Gastrocnemius medialis (tissue), 4 donors: ENCODE data around the gene ADAMTSL2. TPM values are rescaled to one million over a fixed set of nuclear protein-coding genes. Genes with fewer than 3 reads are reported as not detected.

Source experiments
- ATAC-seq, 2 donors: fragments of 150-250 bp; one replicate each; pipeline ENCODE4 v1.9.1; 2016
- DNase-seq, 2 donors: peaks; one replicate each; pipeline ENCODE4 v3.0.0-alpha.2; 2019
- H3K27ac ChIP-seq, 4 donors: fragments of 200-600 bp; sonication (generic); 1 replicate in 1 of 4; 2 replicates in 3 of 4; pipeline ENCODE4 v1.5.1; 2016 to 2018; ENCODE audit warnings: mild to moderate bottlenecking in 2 of 4, moderate library complexity in 1 of 4
- H3K27me3 ChIP-seq, 3 donors: fragments of 200-600 bp; sonication (generic) in 2 of 3; 1 replicate in 1 of 3; 2 replicates in 2 of 3; pipeline versions ENCODE4 v1.5.1 to v1.6.0; 2016 to 2019; ENCODE audit warnings: mild to moderate bottlenecking in 1 of 3, moderate library complexity in 1 of 3
- H3K36me3 ChIP-seq, 2 donors: fragments of 200-600 bp; sonication (generic) in 1 of 2; one replicate each; pipeline ENCODE4 v1.5.1; 2017 to 2018
- H3K4me1 ChIP-seq, 2 donors: fragments of 200-600 bp; sonication (generic) in 1 of 2; one replicate each; pipeline ENCODE4 v1.5.1; 2016 to 2017; ENCODE audit warnings: mild to moderate bottlenecking in 2 of 2
- H3K4me3 ChIP-seq, 4 donors: fragments of 200-600 bp; sonication (generic) in 3 of 4; 1 replicate in 1 of 4; 2 replicates in 3 of 4; pipeline ENCODE4 v1.5.1; 2016 to 2019; ENCODE audit warnings: mild to moderate bottlenecking in 2 of 4
- H3K9me3 ChIP-seq, 3 donors: fragments of 200-600 bp; sonication (generic) in 2 of 3; 1 replicate in 1 of 3; 2 replicates in 2 of 3; pipeline ENCODE4 v1.5.1; 2016 to 2019
- CTCF ChIP-seq, 5 experiments: fragments of 450-650 bp in 3 of 5; fragments of 200-600 bp in 2 of 5; sonication (generic) in 2 of 5; IDR thresholded peaks in 4 of 5; conservative IDR thresholded peaks in 1 of 5; 1 replicate in 4 of 5; 2 replicates in 1 of 5; pipeline ENCODE4 v1.5.1; 2016 to 2019; ENCODE audit warnings: antibody characterized with exemption in 5 of 5, mild to moderate bottlenecking in 3 of 5, moderate library complexity in 3 of 5
- POLR2A ChIP-seq, 2 donors: fragments of 450-650 bp; IDR thresholded peaks; one replicate each; pipeline ENCODE4 v1.6.1; 2017; ENCODE audit warnings: antibody characterized with exemption in 2 of 2, mild to moderate bottlenecking in 2 of 2, moderate library complexity in 2 of 2
- in situ Hi-C, 4 donors: fragments of 200-750 bp; cut with MboI; loops; one replicate each; pipeline versions ENCODE4 v1.15.0 to v1.8.0; 2017; ENCODE audit warnings: low sequenced_read_pairs in 4 of 4
- intact Hi-C: fragments of 100-400 bp; cut with DNase I; formaldehyde crosslinking; loops from one replicate; pipeline ENCODE4 v1.15.1; 2023; ENCODE audit warnings: low total_unique reads
- total RNA-seq, 4 donors: library from RNA; depleted of rRNA; stranded (reverse); fragments of >200 nt; gene quantifications; one replicate each; pipeline versions ENCODE4 v1.1.0 to v1.2.3, GENCODE V29; 2016

The ADAMTSL2 gene
- total RNA-seq, 4 donors from 2014 or later = 0.10 to 1.8 (median 0.44) TPM

GRCh38 chr9:133492061-133493021, 42.2 kb upstream of the ADAMTSL2 start:
- TF ChIP-seq CTCF (IDR thresholded peaks at IDR 0.05 in 4 of 5, conservative IDR thresholded peaks at IDR 0.05 in 1 of 5) (no peak), POLR2A (IDR thresholded peaks at IDR 0.05) (no peak)
- peak overlapping the region in 3 of 4 donors; percentile 1 to 25 (median 20) for H3K4me3 ChIP-seq
- in situ Hi-C loops (loop anchor here in 1 of 4 donors (25.0 kb wide), 1 partner anchor 305 kb away; no protein-coding TSS in a partner anchor), intact Hi-C loops (no loop called here)
- H3K4me1 ChIP-seq = peaks cover 14 to 19% of the 10 kb centered on the region in 2 donors
- DNase-seq (peak; percentile 16 to 66), ATAC-seq (peak; percentile 80 to 96)
- H3K36me3 ChIP-seq = no peaks in the 10 kb centered on the region
- peak overlapping the region; percentile 53 to 78 (median 70) for H3K27ac ChIP-seq
- H3K9me3 ChIP-seq = no peaks in the 10 kb centered on the region
- peaks cover 0 to 2% (median 0%) of the 10 kb centered on the region in 3 donors for H3K27me3 ChIP-seq

- intact Hi-C loops (no loop called here), in situ Hi-C loops (loop anchor here in 1 of 4 donors (25.0 kb wide), 1 partner anchor 306 kb away; no protein-coding TSS in a partner anchor)
- ATAC-seq (no peak), DNase-seq (no peak)
- Histone ChIP-seq H3K4me1 (peaks cover 14 to 19% of the 10 kb centered on the region in 2 donors), H3K27me3 (peaks cover 0 to 2% (median 0%) of the 10 kb centered on the region in 3 donors), H3K27ac (peak overlapping the region in 1 of 4 donors; percentile 76), H3K4me3 (no peak overlapping the region), H3K9me3 (no peaks in the 10 kb centered on the region), H3K36me3 (no peaks in the 10 kb centered on the region)
- TF ChIP-seq POLR2A (IDR thresholded peaks at IDR 0.05) = no peak
- no peak for TF ChIP-seq CTCF (IDR thresholded peaks at IDR 0.05 in 4 of 5, conservative IDR thresholded peaks at IDR 0.05 in 1 of 5)
Measured at GRCh38 chr9:133493428-133493827, 41.1 kb upstream of the ADAMTSL2 start.

- H3K36me3 ChIP-seq = no peaks in the 10 kb centered on the region
- DNase-seq (no peak), ATAC-seq (no peak)
- H3K9me3 ChIP-seq = no peaks in the 10 kb centered on the region
- peaks cover 14 to 19% of the 10 kb centered on the region in 2 donors for H3K4me1 ChIP-seq
- in situ Hi-C loops (loop anchor here in 1 of 4 donors (25.0 kb wide), 1 partner anchor 307 kb away; no protein-coding TSS in a partner anchor), intact Hi-C loops (no loop called here)
- H3K27ac ChIP-seq = no peak overlapping the region
- TF ChIP-seq POLR2A (IDR thresholded peaks at IDR 0.05) (no peak), CTCF (IDR thresholded peaks at IDR 0.05 in 4 of 5, conservative IDR thresholded peaks at IDR 0.05 in 1 of 5) (no peak)
- no peak overlapping the region for H3K4me3 ChIP-seq
- peaks cover 0 to 4% (median 2%) of the 10 kb centered on the region in 3 donors for H3K27me3 ChIP-seq
Measured at GRCh38 chr9:133493845-133494540, 40.5 kb upstream of the ADAMTSL2 start.

GRCh38 chr9:133494636-133495326, 39.7 kb upstream of the ADAMTSL2 start:
- DNase-seq (no peak), ATAC-seq (no peak)
- H3K36me3 ChIP-seq = no peaks in the 10 kb centered on the region
- no peak overlapping the region for H3K4me3 ChIP-seq
- H3K27ac ChIP-seq = no peak overlapping the region
- in situ Hi-C loops = loop anchor here in 1 of 4 donors (25.0 kb wide), 1 partner anchor 307 kb away; no protein-coding TSS in a partner anchor
- peaks cover 14 to 19% of the 10 kb centered on the region in 2 donors for H3K4me1 ChIP-seq
- no peaks in the 10 kb centered on the region for H3K9me3 ChIP-seq
- intact Hi-C loops = no loop called here
- TF ChIP-seq CTCF (IDR thresholded peaks at IDR 0.05 in 4 of 5, conservative IDR thresholded peaks at IDR 0.05 in 1 of 5) (no peak), POLR2A (IDR thresholded peaks at IDR 0.05) (no peak)
- peaks cover 0 to 7% (median 2%) of the 10 kb centered on the region in 3 donors for H3K27me3 ChIP-seq
